Esophagus muscularis mucosa (tissue), 4 donors: ENCODE measurements around the gene ANO3. TPM values are rescaled to one million over a fixed set of nuclear protein-coding genes. Genes with fewer than 3 reads are reported as not detected.
"Not testable (repeated sequence)": the region's sequence is repeated elsewhere in the genome, so short reads cannot be mapped to it uniquely, and the experiment has no call there.

Experiments used
- DNase-seq: peaks from one replicate; pipeline ENCODE4 v3.0.0-alpha.2; 2017; ENCODE audit errors: extremely low spot score
- H3K27ac ChIP-seq, 4 donors: fragments of 200-600 bp; sonication (generic); replicated peaks in 1 of 4; 1 replicate in 3 of 4; 2 replicates in 1 of 4; pipeline ENCODE4 v1.5.1; 2016 to 2019; ENCODE audit warnings: mild to moderate bottlenecking in 1 of 4
- H3K27me3 ChIP-seq, 4 donors: fragments of 200-600 bp; sonication (generic); one replicate each; pipeline versions ENCODE4 v1.5.1 to v1.6.0; 2016 to 2019
- H3K36me3 ChIP-seq, 4 donors: fragments of 200-600 bp; sonication (generic); one replicate each; pipeline ENCODE4 v1.5.1; 2016 to 2019
- H3K4me1 ChIP-seq, 4 donors: fragments of 200-600 bp; sonication (generic); one replicate each; pipeline ENCODE4 v1.5.1; 2016 to 2019
- H3K4me3 ChIP-seq, 4 donors: fragments of 200-600 bp; sonication (generic); 1 replicate in 2 of 4; 2 replicates in 2 of 4; pipeline ENCODE4 v1.5.1; 2016 to 2019; ENCODE audit warnings: mild to moderate bottlenecking in 4 of 4, moderate library complexity in 1 of 4
- H3K9me3 ChIP-seq, 4 donors: fragments of 200-600 bp; sonication (generic); 1 replicate in 3 of 4; 2 replicates in 1 of 4; pipeline ENCODE4 v1.5.1; 2016 to 2019
- CTCF ChIP-seq, 3 experiments: fragments of 200-600 bp in 2 of 3; fragments of 450-650 bp in 1 of 3; sonication (generic) in 2 of 3; IDR thresholded peaks; one replicate each; pipeline ENCODE4 v1.5.1; 2017 to 2019; ENCODE audit warnings: antibody characterized with exemption in 3 of 3, mild to moderate bottlenecking in 2 of 3, moderate library complexity in 1 of 3
- EP300 ChIP-seq: sonication (generic); formaldehyde crosslinking; IDR thresholded peaks from one replicate; pipeline ENCODE4 v1.6.1; 2017; ENCODE audit warnings: antibody characterized with exemption
- POLR2A ChIP-seq: fragments of 450-650 bp; IDR thresholded peaks from one replicate; pipeline ENCODE4 v1.6.1; 2017; ENCODE audit warnings: antibody characterized with exemption, moderate library complexity, mild to moderate bottlenecking, low read depth
- POLR2AphosphoS5 ChIP-seq, 2 donors: sonication (generic); formaldehyde crosslinking; IDR thresholded peaks; one replicate each; pipeline ENCODE4 v1.6.1; 2017; ENCODE audit warnings: antibody characterized with exemption in 2 of 2
- WGBS: methylation state at CpG from one replicate; pipeline ENCODE4 v1.1.5; 2018; 5-methylcytosine and 5-hydroxymethylcytosine counted together
- intact Hi-C: fragments of 100-400 bp; cut with DNase I; formaldehyde crosslinking; loops from one replicate; pipeline ENCODE4 v1.15.1; 2023
- total RNA-seq, 4 donors: library from RNA; depleted of rRNA; stranded (reverse); fragments of >200 nt; gene quantifications; one replicate each; pipeline versions ENCODE4 v1.1.0 to v1.2.1, GENCODE V29; 2016

The ANO3 gene
- total RNA-seq, 4 donors from 2014 or later, result 0.17 TPM; not detected in 3

- no peak overlapping the region for H3K4me3 ChIP-seq
- H3K36me3 ChIP-seq, result no peaks in the 10 kb centered on the region
- no peaks in the 10 kb centered on the region for H3K9me3 ChIP-seq
- DNase-seq, result no peak
- intact Hi-C loops, result no loop called here
- WGBS, result 74% methylated on average over 5 of the region's 5 CpGs
- no peaks in the 10 kb centered on the region for H3K27me3 ChIP-seq
- TF ChIP-seq EP300 (no peak), POLR2A (no peak), POLR2AphosphoS5 (IDR thresholded peaks at IDR 0.05) (no peak), CTCF (IDR thresholded peaks at IDR 0.05) (no peak)
- H3K4me1 ChIP-seq, result peaks cover 0 to 6% (median 2%) of the 10 kb centered on the region in 4 donors
- H3K27ac ChIP-seq, result no peak overlapping the region
Measured at GRCh38 chr11:26287067-26287518, 44.8 kb upstream of the ANO3 start.

GRCh38 chr11:26297189-26297975, 34.5 kb upstream of the ANO3 start:
- H3K36me3 ChIP-seq, result no peaks in the 10 kb centered on the region
- H3K4me3 ChIP-seq, result no peak overlapping the region
- intact Hi-C loops, result loop anchor here (5.0 kb wide), 1 partner anchor 350 kb away; no protein-coding TSS in a partner anchor
- no peak overlapping the region for H3K27ac ChIP-seq
- no peak for DNase-seq
- no peaks in the 10 kb centered on the region for H3K9me3 ChIP-seq
- TF ChIP-seq CTCF (IDR thresholded peaks at IDR 0.05) (peak; percentile 36 to 68 (median 49)), EP300 (no peak)
- no peaks in the 10 kb centered on the region for H3K27me3 ChIP-seq
- peaks cover 0 to 11% (median 7%) of the 10 kb centered on the region in 4 donors for H3K4me1 ChIP-seq
- 10% methylated on average over 4 of the region's 4 CpGs for WGBS

GRCh38 chr11:26316372-26316771, 15.6 kb upstream of the ANO3 start:
- intact Hi-C loops, DNase-seq: not testable (repeated sequence)
- WGBS, result 69% methylated on average over 5 of the region's 5 CpGs

GRCh38 chr11:26319906-26320305, 12.0 kb upstream of the ANO3 start:
- Histone ChIP-seq H3K4me3 (no peak overlapping the region), H3K27ac (no peak overlapping the region), H3K4me1 (no peaks in the 10 kb centered on the region), H3K9me3 (no peaks in the 10 kb centered on the region), H3K27me3 (no peaks in the 10 kb centered on the region), H3K36me3 (no peaks in the 10 kb centered on the region)
- 40% methylated on average over 2 of the region's 2 CpGs for WGBS
- no peak for TF ChIP-seq POLR2AphosphoS5 (IDR thresholded peaks at IDR 0.05)
- no peak for TF ChIP-seq POLR2A
- TF ChIP-seq EP300, result no peak
- no peak for TF ChIP-seq CTCF (IDR thresholded peaks at IDR 0.05)
- no peak for DNase-seq
- intact Hi-C loops, result no loop called here

More at GRCh38 chr11:26316372-26316771, 15.6 kb upstream of the ANO3 start:
- H3K9me3 ChIP-seq, H3K4me3 ChIP-seq, H3K27me3 ChIP-seq, H3K27ac ChIP-seq, H3K4me1 ChIP-seq, H3K36me3 ChIP-seq: not testable (repeated sequence)

- Histone ChIP-seq H3K4me3 (no peak overlapping the region), H3K36me3 (no peaks in the 10 kb centered on the region), H3K4me1 (no peaks in the 10 kb centered on the region), H3K9me3 (no peaks in the 10 kb centered on the region), H3K27me3 (no peaks in the 10 kb centered on the region), H3K27ac (no peak overlapping the region)
- no peak for DNase-seq
- TF ChIP-seq POLR2A, result no peak
- intact Hi-C loops, result no loop called here
Measured at GRCh38 chr11:26321516-26321915, 10.4 kb upstream of the ANO3 start.
